Breast epithelium (tissue), 3 donors: ENCODE results near the gene CHRM1.

Source experiments
- CTCF ChIP-seq, 3 donors: fragments of 450-650 bp; IDR thresholded peaks; one replicate each; pipeline ENCODE4 v1.5.1; 2016 to 2017; ENCODE audit warnings: antibody characterized with exemption in 3 of 3, mild to moderate bottlenecking in 3 of 3, moderate library complexity in 3 of 3
- POLR2A ChIP-seq: fragments of 450-650 bp; IDR thresholded peaks from one replicate; pipeline ENCODE4 v1.6.1; 2016; ENCODE audit warnings: antibody characterized with exemption, mild to moderate bottlenecking, moderate library complexity

GRCh38 chr11:62882431-62882749 is 38.8 kb downstream of the CHRM1 start:
- TF ChIP-seq CTCF (IDR thresholded peaks at IDR 0.05) (no peak), POLR2A (no peak)
